Lung (tissue), 12 donors: ENCODE data around the gene CBR4. TPM values are rescaled to one million over a fixed set of nuclear protein-coding genes. Genes with fewer than 3 reads are reported as not detected.

ENCODE experiments used
- ATAC-seq: fragments of 200-7000 bp; cut with Tn5 transposase; one replicate; pipeline ENCODE4 v1.9.1; 2020; ENCODE audit warnings: moderate number of reproducible peaks; ENCODE audit not compliant: insufficient read depth, low FRiP score
- DNase-seq, 3 donors: peaks; one replicate each; pipeline ENCODE4 v3.0.0-alpha.2; 2013 to 2017
- H3K27ac ChIP-seq, 2 donors: one replicate each; pipeline ENCODE4 v1.5.1; 2013; ENCODE audit warnings: mild to moderate bottlenecking in 2 of 2, moderate library complexity in 2 of 2, control low read depth in 1 of 2, inconsistent platforms in 1 of 2, low read depth in 1 of 2, low read length in 1 of 2
- H3K27me3 ChIP-seq, 3 donors: one replicate each; pipeline ENCODE4 v1.5.1; 2013; ENCODE audit warnings: low read length in 2 of 3; ENCODE audit not compliant: control insufficient read depth in 3 of 3, insufficient read depth in 3 of 3
- H3K36me3 ChIP-seq, 4 donors: one replicate each; pipeline ENCODE4 v1.5.1; 2013; ENCODE audit warnings: low read length in 4 of 4, mild to moderate bottlenecking in 1 of 4, moderate library complexity in 1 of 4; ENCODE audit not compliant: control insufficient read depth in 4 of 4, insufficient read depth in 4 of 4
- H3K4me1 ChIP-seq, 5 donors: one replicate each; pipeline ENCODE4 v1.5.1; 2013; ENCODE audit warnings: low read length in 5 of 5, mild to moderate bottlenecking in 2 of 5, moderate library complexity in 1 of 5; ENCODE audit not compliant: control insufficient read depth in 5 of 5, insufficient read depth in 5 of 5
- H3K4me3 ChIP-seq: one replicate; pipeline ENCODE4 v1.5.1; 2013; ENCODE audit warnings: mild to moderate bottlenecking, control low read depth, moderate library complexity
- H3K9ac ChIP-seq, 2 donors: one replicate each; pipeline ENCODE4 v1.5.1; 2013; ENCODE audit warnings: low read length in 2 of 2, control low read depth in 1 of 2; ENCODE audit not compliant: insufficient read depth in 1 of 2
- H3K9me3 ChIP-seq, 4 donors: one replicate each; pipeline ENCODE4 v1.5.1; 2013; ENCODE audit warnings: low read length in 3 of 4, mild to moderate bottlenecking in 1 of 4, moderate library complexity in 1 of 4; ENCODE audit not compliant: control insufficient read depth in 4 of 4, insufficient read depth in 3 of 4
- CTCF ChIP-seq: IDR thresholded peaks from 2 replicates; pipeline ENCODE4 v1.5.1; 2012; ENCODE audit warnings: mild to moderate bottlenecking; ENCODE audit errors: control extremely low read depth, extremely low read depth
- WGBS, 2 donors: extraction: QIAGEN DNeasy Blood & Tissue Kit; methylation state at CpG; one replicate each; pipeline ENCODE4 v1.1.7; 2013; 5-methylcytosine and 5-hydroxymethylcytosine counted together
- polyA plus RNA-seq, 2 donors: library from polyadenylated mRNA; stranded (reverse); fragments of 200-250 nt; gene quantifications; one replicate each; pipeline ENCODE4 v1.2.1, GENCODE V29; 2013
- total RNA-seq, 2 donors: library from RNA; depleted of rRNA in 1 of 2; stranded (reverse); fragments of >200 nt in 1 of 2; gene quantifications; one replicate each; pipeline ENCODE4 v1.2.1, GENCODE V29; 2014 to 2021
- donor health status: control.
- donor health status: control.
- donor health status: Bipolar disorder and iron deficiency.
- donor health status: healthy.
- donor health status: DM: yes; HTN: yes; CAD: no.

CBR4 gene
- total and polyA plus RNA-seq, 4 donors: 5.8 to 32.1 (median 14.5) TPM

GRCh38 chr4:168978001-168978700 lies 31.9 kb downstream of the CBR4 start:
- peaks cover 5 to 11% (median 8%) of the 10 kb centered on the region in 4 donors for H3K9me3 ChIP-seq
- no peak for ATAC-seq
- no peak overlapping the region for H3K27ac ChIP-seq
- H3K4me1 ChIP-seq: no peaks in the 10 kb centered on the region
- peaks cover 12 to 44% (median 26%) of the 10 kb centered on the region in 4 donors for H3K36me3 ChIP-seq
- H3K27me3 ChIP-seq: no peaks in the 10 kb centered on the region
- no peak overlapping the region for H3K9ac ChIP-seq
- no peak overlapping the region for H3K4me3 ChIP-seq
- 95 to 100% methylated on average over 1 of the region's 1 CpG for WGBS, 2 donors
- no peak for DNase-seq
- TF ChIP-seq CTCF: no peak

GRCh38 chr4:168972596-168972995 lies 37.5 kb downstream of the CBR4 start:
- WGBS, 2 donors: 92 to 95% methylated on average over 4 of the region's 4 CpGs
- H3K9ac ChIP-seq: no peak overlapping the region
- no peak for DNase-seq
- H3K4me1 ChIP-seq: no peaks in the 10 kb centered on the region
- H3K27me3 ChIP-seq: no peaks in the 10 kb centered on the region
- ATAC-seq: no peak
- no peak overlapping the region for H3K27ac ChIP-seq
- peaks cover 0 to 7% (median 2%) of the 10 kb centered on the region in 4 donors for H3K9me3 ChIP-seq
- TF ChIP-seq CTCF: no peak
- H3K4me3 ChIP-seq: no peak overlapping the region
- H3K36me3 ChIP-seq: peaks cover 11 to 20% (median 15%) of the 10 kb centered on the region in 4 donors

- no peak for TF ChIP-seq CTCF
- WGBS, 2 donors: 96 to 99% methylated on average over 5 of the region's 5 CpGs
- ATAC-seq (no peak), DNase-seq (no peak)
- Histone ChIP-seq H3K27ac (no peak overlapping the region), H3K9me3 (no peaks in the 10 kb centered on the region), H3K9ac (no peak overlapping the region), H3K4me3 (no peak overlapping the region), H3K4me1 (no peaks in the 10 kb centered on the region), H3K27me3 (no peaks in the 10 kb centered on the region), H3K36me3 (no peaks in the 10 kb centered on the region)
Observed at GRCh38 chr4:168960716-168961115, 49.3 kb downstream of the CBR4 start.
